ENCODE data around the gene SNX5. TPM values are rescaled to one million over a fixed set of nuclear protein-coding genes. Genes with fewer than 3 reads are reported as not detected.

Gene SNX5
- total and polyA plus RNA-seq, 9 of the 15 experiments (the other 6 are each of a cell fraction or from before 2014, with no cell fraction given): 53.5 to 276 (median 160) TPM

- TF ChIP-seq ZNF512 (tag; IDR thresholded peaks at IDR 0.05) (no peak), TEAD1 (CRISPR knock-in tag; IDR thresholded peaks at IDR 0.05) (no peak), ADNP (tag; IDR thresholded peaks at IDR 0.05) (no peak), POLR2H (tag; IDR thresholded peaks at IDR 0.05; ENCODE audit: low read depth) (no peak), ZNF79 (CRISPR knock-in tag; IDR thresholded peaks at IDR 0.05; ENCODE audit: low read depth) (no peak), MLLT1 (IDR thresholded peaks at IDR 0.05) (peak in 1 of 2 experiments; percentile 20; a peak in 1 of 4 replicates), BDP1 (IDR thresholded peaks at IDR 0.05; ENCODE audit: insufficient read depth, insufficient read length) (no peak), ZNF280A (IDR thresholded peaks at IDR 0.05; ENCODE audit: low read depth, partially characterized antibody) (no peak), NFIX (CRISPR knock-in tag; IDR thresholded peaks at IDR 0.05; ENCODE audit: low read depth) (no peak), YY1 (IDR thresholded peaks at IDR 0.05; ENCODE audit: borderline replicate concordance in 1 of 3, control insufficient read depth in 1 of 3, extremely low read depth in 1 of 3, insufficient read depth in 3 of 3, insufficient read length in 1 of 3, insufficient replicate concordance in 2 of 3, low read depth in 1 of 3, low read length in 2 of 3) (no peak), NCOA4 (IDR thresholded peaks at IDR 0.05; ENCODE audit: partially characterized antibody) (no peak), TRIM28 (IDR thresholded peaks at IDR 0.05) (no peak), XRCC4 (IDR thresholded peaks at IDR 0.05; ENCODE audit: extremely low read depth, insufficient read depth, insufficient read length) (no peak), TFAP4 (CRISPR knock-in tag; IDR thresholded peaks at IDR 0.05; ENCODE audit: borderline replicate concordance) (peak; percentile 86), POLR3G (IDR thresholded peaks at IDR 0.05; ENCODE audit: extremely low read depth, insufficient read length, insufficient replicate concordance) (no peak), HES1 (IDR thresholded peaks at IDR 0.05; ENCODE audit: low read depth) (no peak), BMI1 (IDR thresholded peaks at IDR 0.05; ENCODE audit: low read length) (no peak), SMAD3 (CRISPR knock-in tag; conservative IDR thresholded peaks at IDR 0.05) (no peak)
Measured at GRCh38 chr20:17971300-17972013, 2.9 kb upstream of the SNX5 start (continued).

Data from K562 (cell line).